Panc1 (cell line): ENCODE measurements around the gene SPOCK1. TPM values are rescaled to one million over a fixed set of nuclear protein-coding genes. Genes with fewer than 3 reads are reported as not detected.

Source experiments
- ATAC-seq: fragments of 200-7000 bp; cut with Tn5 transposase; 2 replicates; pipeline ENCODE4 v1.9.1; 2020; ENCODE audit warnings: mild to moderate bottlenecking, moderate library complexity
- BruUV-seq: library from RNA; stranded (reverse); fragments of 400-500 nt; replicated peaks from 2 replicates; lab custom pipeline; 2021; lab: Mats Ljungman, UMichigan
- CTCF ChIA-PET: fragments of 300-600 bp; sonication (Branson Sonifier 250); formaldehyde crosslinking; loops from one replicate; lab custom pipeline; 2022; ENCODE audit warnings: antibody characterized with exemption; lab: Charles Lee
- POLR2A ChIA-PET: fragments of 300-600 bp; sonication (Branson Sonifier 250); formaldehyde crosslinking; loops from one replicate; lab custom pipeline; 2022; ENCODE audit warnings: antibody characterized with exemption; lab: Charles Lee
- DNase-seq: peaks from one replicate; pipeline ENCODE4 v3.0.0-alpha.2; 2010; ENCODE audit warnings: low read depth, low spot score
- H3K27ac ChIP-seq: 2 replicates; pipeline ENCODE4 v1.5.1; 2011; ENCODE audit warnings: mild to moderate bottlenecking, low read length, inconsistent platforms
- H3K27me3 ChIP-seq: fragments of 200-500 bp; sonication (Bioruptor generic); 2 replicates; pipeline ENCODE4 v1.6.0; 2014; ENCODE audit warnings: low read length, inconsistent platforms; ENCODE audit not compliant: control insufficient read depth, insufficient read depth
- H3K36me3 ChIP-seq: fragments of 200-500 bp; sonication (Bioruptor generic); 2 replicates; pipeline ENCODE4 v1.5.1; 2014; ENCODE audit warnings: inconsistent platforms, mild to moderate bottlenecking, low read length, moderate library complexity; ENCODE audit not compliant: control insufficient read depth, insufficient read depth
- H3K4me1 ChIP-seq: 2 replicates; pipeline ENCODE4 v1.5.1; 2011; ENCODE audit warnings: inconsistent platforms, mild to moderate bottlenecking, low read length, moderate library complexity; ENCODE audit not compliant: control insufficient read depth, insufficient read depth
- H3K4me3 ChIP-seq, 2 experiments: 2 replicates each; pipeline ENCODE4 v1.5.1; 2011 to 2012; ENCODE audit warnings: low read depth in 2 of 2, low read length in 2 of 2, mild to moderate bottlenecking in 2 of 2, inconsistent platforms in 1 of 2, moderate library complexity in 1 of 2
- H3K9me3 ChIP-seq: fragments of 200-500 bp; sonication (Bioruptor generic); 2 replicates; pipeline ENCODE4 v1.5.1; 2014; ENCODE audit warnings: low read depth, mild to moderate bottlenecking, inconsistent platforms, low read length, moderate library complexity; ENCODE audit not compliant: control insufficient read depth, insufficient read depth
- CTCF ChIP-seq: fragments of 450-650 bp; IDR thresholded peaks from 2 replicates; pipeline ENCODE4 v1.5.1; 2017; ENCODE audit warnings: mild to moderate bottlenecking
- POLR2AphosphoS5 ChIP-seq: IDR thresholded peaks from 2 replicates; pipeline ENCODE4 v1.6.1; 2012; ENCODE audit warnings: mild to moderate bottlenecking, low read depth, low read length, moderate library complexity
- REST ChIP-seq, 2 experiments: IDR thresholded peaks; 2 replicates each; pipeline ENCODE4 v1.6.1; 2011 to 2012; ENCODE audit warnings: low read depth in 2 of 2, control low read depth in 1 of 2, low read length in 1 of 2, mild to moderate bottlenecking in 1 of 2, moderate library complexity in 1 of 2; ENCODE audit not compliant: insufficient read depth in 1 of 2
- SIN3A ChIP-seq: IDR thresholded peaks from 2 replicates; pipeline ENCODE4 v1.6.1; 2012; ENCODE audit warnings: low read depth, mild to moderate bottlenecking, low read length, moderate library complexity, borderline replicate concordance; ENCODE audit not compliant: insufficient read depth
- TCF7L2 ChIP-seq: IDR thresholded peaks from 2 replicates; pipeline ENCODE4 v1.6.1; 2011; ENCODE audit warnings: mild to moderate bottlenecking, low read depth, low read length, inconsistent platforms
- in situ Hi-C: cut with HindIII; loops from 2 replicates; pipeline ENCODE4 v1.10.0; 2016; ENCODE audit warnings: low sequenced_read_pairs, low pct_unique_long_range_greater_than_20kb
- intact Hi-C: fragments of 100-400 bp; cut with micrococcal nuclease; formaldehyde crosslinking; loops from one replicate; pipeline ENCODE4 v1.10.0; 2022; ENCODE audit not compliant: unreplicated experiment
- total RNA-seq: library from RNA; stranded (reverse); gene quantifications from one replicate; pipeline ENCODE4 v1.2.1, GENCODE V29; 2021; ENCODE audit not compliant: unreplicated experiment

Gene SPOCK1
- total RNA-seq, 1 experiment from 2014 or later, result 15.6 TPM

- no peaks in the 10 kb centered on the region for H3K4me1 ChIP-seq
- no peak overlapping the region for H3K4me3 ChIP-seq
- in situ Hi-C loops, result no loop called here
- no peaks in the 10 kb centered on the region for H3K27me3 ChIP-seq
- POLR2A ChIA-PET, result no interaction called here
- H3K27ac ChIP-seq, result no peak overlapping the region
- TF ChIP-seq POLR2AphosphoS5 (no peak), REST (IDR thresholded peaks at IDR 0.05; ENCODE audit: insufficient read depth in 1 of 2, low read depth in 2 of 2, low read length in 1 of 2) (no peak), SIN3A (no peak)
- no TSS peak for BruUV-seq
- intact Hi-C loops, result no loop called here
- CTCF ChIA-PET, result no interaction called here
- H3K9me3 ChIP-seq, result no peaks in the 10 kb centered on the region
- no peaks in the 10 kb centered on the region for H3K36me3 ChIP-seq
- DNase-seq (no peak), ATAC-seq (no peak)
Observed at GRCh38 chr5:137098238-137098637, 400.9 kb downstream of the SPOCK1 start.

GRCh38 chr5:137097203-137097602 lies 401.9 kb downstream of the SPOCK1 start:
- BruUV-seq, result no TSS peak
- POLR2A ChIA-PET, result interaction anchor here (0.6 kb wide), 1 partner anchor 883 kb away, joined by 6 read pairs; no protein-coding TSS in a partner anchor
- no peaks in the 10 kb centered on the region for H3K9me3 ChIP-seq
- no peaks in the 10 kb centered on the region for H3K27me3 ChIP-seq
- no peak for TF ChIP-seq SIN3A
- TF ChIP-seq REST (IDR thresholded peaks at IDR 0.05; ENCODE audit: insufficient read depth in 1 of 2, low read depth in 2 of 2, low read length in 1 of 2), result no peak
- no peak for TF ChIP-seq TCF7L2
- no peak for TF ChIP-seq POLR2AphosphoS5
- TF ChIP-seq CTCF, result no peak
- intact Hi-C loops (no loop called here), in situ Hi-C loops (no loop called here)
- H3K4me3 ChIP-seq, result no peak overlapping the region
- H3K27ac ChIP-seq, result no peak overlapping the region
- DNase-seq, result no peak
- CTCF ChIA-PET, result no interaction called here
- no peaks in the 10 kb centered on the region for H3K36me3 ChIP-seq
- H3K4me1 ChIP-seq, result no peaks in the 10 kb centered on the region
- no peak for ATAC-seq
